NOMO-1 (cell line): Measurements from ENCODE around the gene S100A11.
A peak's percentile ranks its signal among the peaks of the same experiment; 100 is the strongest.

Experiments used
- DNase-seq, 2 experiments: peaks; one replicate each; lab custom pipeline; 2025; ENCODE audit not compliant: unreplicated experiment in 2 of 2; lab: John Stamatoyannopoulos, UW

S100A11 gene

GRCh38 chr1:151986501-151987190 is 50.2 kb downstream of the S100A11 start:
- no peak for DNase-seq

- DNase-seq = no peak
Observed at GRCh38 chr1:151985768-151986167, 51.0 kb downstream of the S100A11 start.

DNA sequence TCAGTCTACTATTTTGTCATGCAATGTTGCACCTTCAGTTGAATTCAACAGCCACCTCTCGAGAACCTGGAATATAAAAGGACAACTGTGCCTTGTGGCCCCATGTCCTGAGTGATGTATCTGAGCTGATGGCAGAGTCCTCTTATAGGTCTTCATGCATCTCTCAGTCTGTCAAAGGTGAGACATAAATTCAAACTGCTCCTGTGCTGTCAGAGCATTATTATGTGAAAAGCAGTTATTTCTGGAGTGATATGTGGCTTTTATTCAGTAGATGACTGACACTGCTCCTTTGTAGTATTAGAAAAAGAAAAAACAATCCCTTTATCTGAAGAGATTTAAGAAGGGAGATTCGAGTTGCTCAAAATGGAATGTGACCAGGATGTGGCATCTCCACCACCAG is 51.5 kb downstream of the S100A11 start:
- no peak for DNase-seq

GRCh38 chr1:151984313-151984956 is 52.4 kb downstream of the S100A11 start:
- peak; percentile 27 to 70 for DNase-seq
